ENCODE measurements around the gene BRME1. TPM values are rescaled to one million over a fixed set of nuclear protein-coding genes. Genes with fewer than 3 reads are reported as not detected.

Gene BRME1
- total and polyA plus RNA-seq, 2 of the 13 experiments (the other 11 are each of a cell fraction or from before 2014, with no cell fraction given) = 0.74 to 1.5 TPM

GRCh38 chr19:13906521-13906904 lies 596 bp upstream of the BRME1 start (continued):
- TF ChIP-seq GLMP (CRISPR knock-in tag; IDR thresholded peaks at IDR 0.05; ENCODE audit: borderline replicate concordance) (no peak), HHEX (CRISPR knock-in tag; IDR thresholded peaks at IDR 0.05) (no peak), REL (CRISPR knock-in tag; conservative IDR thresholded peaks at IDR 0.05) (0 out of 2 replicates have a peak, but pooled peaks have one; percentile 25), ZBTB14 (CRISPR knock-in tag; IDR thresholded peaks at IDR 0.05) (no peak), DDIT3 (CRISPR knock-in tag; IDR thresholded peaks at IDR 0.05) (no peak), PLSCR1 (CRISPR knock-in tag; IDR thresholded peaks at IDR 0.05; ENCODE audit: borderline replicate concordance) (no peak), MLLT10 (CRISPR knock-in tag; IDR thresholded peaks at IDR 0.05) (no peak), ZBTB38 (CRISPR knock-in tag; IDR thresholded peaks at IDR 0.05) (no peak), ATF7 (IDR thresholded peaks at IDR 0.05) (no peak), ATF7 (CRISPR knock-in tag; IDR thresholded peaks at IDR 0.05) (no peak; the same call in 1 of the 2 replicates), ZNF513 (CRISPR knock-in tag; conservative IDR thresholded peaks at IDR 0.05) (no peak), GATA4 (IDR thresholded peaks at IDR 0.05; ENCODE audit: borderline replicate concordance, low read depth) (no peak), MYNN (CRISPR knock-in tag; IDR thresholded peaks at IDR 0.05; ENCODE audit: low read depth) (no peak), DZIP1 (CRISPR knock-in tag; IDR thresholded peaks at IDR 0.05) (no peak), PREB (CRISPR knock-in tag; IDR thresholded peaks at IDR 0.05) (no peak), ZBTB46 (CRISPR knock-in tag; IDR thresholded peaks at IDR 0.05; ENCODE audit: borderline replicate concordance) (no peak), ESRRA (CRISPR knock-in tag; IDR thresholded peaks at IDR 0.05; ENCODE audit: low read depth) (peak; percentile 30; the same call in 1 of the 2 replicates), HOXA9 (CRISPR knock-in tag; IDR thresholded peaks at IDR 0.05; ENCODE audit: borderline replicate concordance) (0 out of 2 replicates have a peak, but pooled peaks have one; percentile 7), ISL2 (CRISPR knock-in tag; IDR thresholded peaks at IDR 0.05) (no peak), ZBTB21 (CRISPR knock-in tag; IDR thresholded peaks at IDR 0.05) (no peak)
